NCI-H2081 treated with DMSO at 0.1 percent for 48 hours (cell line): ENCODE data around the gene DENND1A.
"Not testable (repeated sequence)": the region's sequence is repeated elsewhere in the genome, so short reads cannot be mapped to it uniquely, and the experiment has no call there.

ENCODE experiments used
- DNase-seq: peaks from one replicate; lab custom pipeline; 2025; lab: John Stamatoyannopoulos, UW

DENND1A gene

DNA sequence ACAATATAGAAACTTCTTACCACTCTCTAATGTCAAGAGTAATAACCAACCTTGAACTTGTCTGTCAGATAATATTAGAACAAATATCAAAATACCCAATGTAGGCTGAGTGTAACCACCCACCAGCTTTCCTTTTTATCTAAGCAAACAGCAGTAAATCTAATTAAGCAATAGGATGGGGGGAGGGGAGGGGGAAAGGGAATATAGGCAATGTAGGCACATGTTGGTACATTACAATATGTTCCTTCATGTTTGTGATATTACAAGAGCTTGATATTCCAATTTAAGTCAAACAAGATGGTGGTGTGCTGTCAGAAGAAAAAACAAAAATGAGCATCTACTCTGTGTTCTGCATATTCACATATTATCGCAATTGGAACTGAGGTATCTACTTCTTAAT is 158.2 kb downstream of the DENND1A start:
- DNase-seq = no peak

GRCh38 chr9:123769719-123770118 is 160.2 kb downstream of the DENND1A start:
- DNase-seq = no peak

DNA sequence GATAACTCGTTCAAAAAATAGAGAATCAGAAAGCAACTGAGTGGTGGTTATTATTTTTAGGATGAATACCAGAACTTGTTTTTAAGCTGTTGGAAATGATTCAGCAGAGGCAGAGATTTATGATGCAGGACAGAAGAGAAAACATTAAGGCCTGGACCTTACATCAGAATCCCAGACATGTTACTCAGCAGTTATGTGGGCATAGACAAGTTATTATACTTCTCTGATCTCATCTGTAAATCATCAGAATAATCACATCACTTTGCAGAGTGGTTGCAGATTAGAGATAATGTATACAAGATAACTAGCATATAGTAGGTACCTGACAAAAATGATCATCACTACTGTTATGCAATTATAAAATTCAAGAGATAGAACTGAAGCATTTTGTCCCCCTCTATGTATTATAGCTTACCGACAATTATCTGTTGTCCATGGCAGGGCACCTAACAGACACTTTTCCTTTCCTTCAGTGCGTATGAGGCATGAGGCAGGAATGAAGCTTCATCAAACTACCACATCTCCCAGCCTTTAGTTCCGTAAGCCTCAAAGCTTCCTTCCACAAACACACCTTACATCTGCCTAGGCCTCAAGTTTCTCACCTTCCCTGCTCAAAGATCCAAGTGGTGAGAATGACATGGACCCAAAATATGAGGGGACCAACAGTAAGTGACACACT is 165.9 kb downstream of the DENND1A start:
- DNase-seq = no peak

DNA sequence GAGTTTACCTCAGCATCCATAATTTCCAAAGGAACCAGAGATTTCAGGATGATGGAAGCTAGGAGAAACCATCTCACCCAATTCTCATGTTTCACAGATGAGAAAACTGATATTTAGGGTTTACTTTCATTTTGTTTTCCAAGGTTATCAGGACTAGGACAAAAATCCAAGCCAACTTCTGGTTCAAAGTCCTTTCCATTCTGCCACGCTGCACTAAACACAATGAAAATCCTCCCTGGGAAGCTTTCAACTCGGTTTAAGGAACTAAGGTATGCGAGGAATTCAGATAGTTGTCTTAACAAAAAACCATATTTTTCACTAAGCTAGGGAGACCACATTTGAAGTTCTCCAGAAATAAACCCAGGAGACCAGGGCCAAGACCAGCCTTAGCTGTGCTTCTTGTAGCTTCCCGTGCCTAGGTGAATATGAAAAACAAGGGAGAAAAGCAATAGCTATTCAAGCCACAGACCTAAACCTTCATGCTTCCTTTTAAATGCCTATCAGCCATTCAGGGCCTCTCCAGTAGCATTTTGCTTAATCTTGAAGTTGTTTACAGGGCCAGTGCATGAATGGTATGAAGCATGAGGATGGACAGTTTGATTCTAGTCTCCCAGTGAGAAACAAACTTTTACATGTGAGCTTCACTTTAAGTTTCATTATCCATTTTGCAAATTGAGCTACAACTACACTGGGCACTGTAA is 167.9 kb downstream of the DENND1A start:
- DNase-seq = no peak

- DNase-seq = no peak
Measured at GRCh38 chr9:123757960-123758359, 172.0 kb downstream of the DENND1A start.

DNA sequence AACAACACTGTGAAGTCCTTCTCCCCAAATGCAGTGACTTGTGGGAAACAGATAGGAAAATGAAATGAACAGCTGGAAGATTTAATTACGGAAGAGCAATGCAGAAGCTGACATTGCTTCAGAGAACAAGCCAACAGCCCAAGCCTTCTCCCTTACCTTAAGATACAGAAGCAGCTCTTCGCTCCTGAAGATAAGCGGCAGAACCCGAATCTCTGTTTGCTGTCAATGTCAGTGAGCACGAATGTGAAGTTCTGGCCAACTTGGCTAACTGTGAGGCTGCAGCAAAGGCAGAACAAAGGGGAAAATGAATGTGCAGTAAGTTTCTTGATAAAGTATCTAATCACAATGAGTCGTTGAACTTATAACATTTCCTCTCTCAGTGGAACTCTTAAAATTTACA is 172.4 kb downstream of the DENND1A start:
- no peak for DNase-seq

DNA sequence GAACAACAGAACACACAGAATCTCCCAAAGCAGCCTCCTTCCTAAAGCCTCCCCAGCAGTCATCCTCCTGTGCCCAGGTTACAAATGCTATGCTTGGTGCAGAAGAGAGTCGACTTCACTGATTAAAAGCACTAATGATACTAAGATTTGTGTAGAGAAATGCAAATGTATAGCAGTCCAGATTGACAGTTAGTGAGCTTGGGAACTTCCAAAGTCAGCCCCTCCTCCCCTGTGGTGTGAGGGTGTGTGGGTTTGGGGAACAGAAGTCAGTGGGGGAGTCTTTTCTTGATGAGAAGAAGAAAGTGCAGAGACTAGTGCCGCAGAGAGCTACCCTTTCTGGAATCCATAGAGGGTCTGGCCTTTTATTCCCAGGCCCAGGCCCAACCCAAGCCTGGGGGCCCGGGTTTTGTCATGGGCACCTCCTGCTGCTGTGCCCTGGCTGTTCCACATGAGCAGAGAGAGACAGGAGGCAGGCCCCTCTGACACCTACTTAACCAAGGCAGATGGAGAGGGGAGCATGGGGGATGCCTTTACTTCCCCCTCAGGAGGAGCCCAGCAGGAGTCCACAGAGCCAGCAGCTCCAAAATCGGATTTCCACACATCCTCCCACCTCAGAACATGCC is 173.3 kb downstream of the DENND1A start:
- DNase-seq = no peak

- DNase-seq = no peak
Measured at GRCh38 chr9:123753669-123754258, 176.2 kb downstream of the DENND1A start.

DNA sequence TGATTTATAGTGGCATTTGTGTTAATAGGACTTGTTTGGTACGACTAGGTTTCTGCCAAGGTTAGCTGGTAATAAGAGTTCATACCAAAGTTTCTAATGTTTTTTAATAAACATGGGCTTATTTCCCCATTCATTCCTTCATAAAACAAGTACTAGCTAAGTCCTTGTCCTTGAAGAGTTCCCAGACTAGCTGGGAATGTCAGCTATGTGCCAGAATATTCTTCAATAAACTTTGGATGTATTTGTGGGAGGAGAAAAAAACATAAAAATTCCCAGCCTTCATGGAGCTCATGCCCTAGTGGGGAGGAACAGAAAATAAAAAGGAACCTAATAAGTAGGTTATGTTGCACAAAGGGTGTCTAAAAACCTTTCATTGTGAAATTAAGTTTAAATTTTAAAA is 176.9 kb downstream of the DENND1A start:
- DNase-seq = no peak

GRCh38 chr9:123749580-123750202 is 180.2 kb downstream of the DENND1A start:
- no peak for DNase-seq

- no peak for DNase-seq
Measured at GRCh38 chr9:123746765-123747164, 183.2 kb downstream of the DENND1A start.

- no peak for DNase-seq
Measured at GRCh38 chr9:123745933-123746332, 184.0 kb downstream of the DENND1A start.

DNA sequence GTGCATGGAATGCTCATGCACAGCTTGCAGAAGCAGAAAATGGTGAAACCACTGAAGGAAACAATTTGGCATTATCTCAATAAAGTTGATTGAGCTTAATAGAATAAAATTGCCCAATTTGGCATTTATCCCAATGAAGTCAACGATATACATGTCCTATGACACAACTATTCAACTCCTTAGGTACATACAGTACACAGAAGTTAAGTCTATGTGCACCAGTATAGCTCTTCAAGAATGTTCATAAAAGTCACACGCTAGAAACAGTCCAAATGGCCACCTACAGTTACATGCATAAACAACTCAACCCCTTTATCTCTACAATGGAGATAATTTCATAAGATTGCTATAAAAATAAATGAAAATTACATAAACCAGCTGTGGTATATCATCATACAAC is 184.5 kb downstream of the DENND1A start:
- DNase-seq = no peak

GRCh38 chr9:123743737-123744136 is 186.2 kb downstream of the DENND1A start:
- no peak for DNase-seq

DNA sequence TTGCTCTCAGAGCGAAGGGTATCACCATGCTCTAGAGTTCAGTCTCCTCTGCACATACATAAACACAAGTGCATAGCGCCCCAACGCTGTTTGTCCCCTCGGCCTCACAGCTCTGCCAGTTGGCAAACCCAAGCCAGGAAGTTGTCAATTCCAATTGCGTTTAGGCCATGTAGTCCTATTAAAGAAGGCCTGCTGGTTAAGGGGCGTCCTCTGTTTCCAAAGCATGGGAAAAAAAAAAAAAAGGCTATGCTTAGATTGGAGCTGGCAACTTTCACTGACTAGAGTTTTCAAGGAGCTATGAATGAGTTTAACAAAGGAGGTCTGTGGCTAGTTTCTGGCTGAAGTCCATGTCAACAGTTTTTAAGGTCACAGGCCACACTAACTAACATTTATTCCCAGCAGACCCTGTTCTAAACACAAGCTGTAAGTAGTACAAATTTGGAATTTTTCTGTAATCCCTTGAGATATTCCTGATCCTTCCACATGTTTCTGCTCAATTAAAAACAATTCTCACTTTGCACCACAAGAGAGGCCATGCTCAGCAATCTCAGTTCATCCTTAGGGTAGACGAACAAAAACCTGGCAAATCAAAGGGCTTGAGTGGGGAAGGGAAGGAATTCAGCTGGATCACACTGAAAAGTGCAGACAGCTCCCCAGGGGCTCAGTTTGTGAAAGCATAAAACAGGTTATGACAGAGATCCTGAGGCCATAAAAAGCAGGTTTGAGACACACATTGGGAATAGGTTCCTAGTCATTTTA is 187.7 kb downstream of the DENND1A start:
- no peak for DNase-seq

- no peak for DNase-seq
Measured at GRCh38 chr9:123741214-123741613, 188.7 kb downstream of the DENND1A start.

DNA sequence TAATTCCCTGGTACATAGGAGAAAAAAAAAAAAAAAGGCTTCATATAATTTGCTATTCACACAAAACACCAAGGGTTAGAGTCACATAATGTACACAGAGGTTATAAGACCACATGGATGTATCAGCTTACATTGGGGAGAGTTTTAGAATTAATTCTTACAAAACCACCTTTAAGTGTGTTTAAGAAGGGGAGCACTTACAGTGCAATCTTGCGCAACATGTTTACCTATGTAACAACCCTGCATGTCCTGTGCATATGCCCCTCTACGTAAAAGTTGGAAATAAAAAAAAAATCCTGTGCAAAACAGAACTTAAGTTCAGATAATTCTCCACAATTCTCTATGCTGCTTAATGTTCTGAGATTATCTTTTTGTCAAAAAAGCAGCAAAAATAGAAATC is 190.0 kb downstream of the DENND1A start:
- DNase-seq = no peak

- DNase-seq = no peak
Measured at GRCh38 chr9:123739387-123739786, 190.5 kb downstream of the DENND1A start.

GRCh38 chr9:123738648-123739047 is 191.3 kb downstream of the DENND1A start:
- DNase-seq = no peak

DNA sequence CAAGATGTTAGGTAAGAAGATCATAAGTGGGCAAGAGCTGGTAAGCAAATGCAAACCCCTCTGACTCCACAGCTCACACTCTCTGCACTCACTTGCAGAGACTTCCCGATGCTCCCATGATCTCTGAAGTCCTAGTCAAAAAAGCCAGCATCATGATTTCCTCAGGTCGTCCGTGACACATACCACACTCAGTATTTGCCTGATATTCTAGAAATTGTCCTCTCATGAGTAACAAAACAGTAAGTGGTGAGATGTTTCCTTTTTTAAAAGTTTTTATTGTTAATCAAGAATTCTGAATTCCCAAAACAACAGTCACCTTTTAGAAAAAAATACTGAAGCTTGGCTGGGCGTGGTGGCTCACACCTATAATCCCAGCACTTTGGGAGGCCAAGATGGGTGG is 194.6 kb downstream of the DENND1A start:
- no peak for DNase-seq

GRCh38 chr9:123728571-123728970 is 201.4 kb downstream of the DENND1A start:
- DNase-seq = not testable (repeated sequence)

DNA sequence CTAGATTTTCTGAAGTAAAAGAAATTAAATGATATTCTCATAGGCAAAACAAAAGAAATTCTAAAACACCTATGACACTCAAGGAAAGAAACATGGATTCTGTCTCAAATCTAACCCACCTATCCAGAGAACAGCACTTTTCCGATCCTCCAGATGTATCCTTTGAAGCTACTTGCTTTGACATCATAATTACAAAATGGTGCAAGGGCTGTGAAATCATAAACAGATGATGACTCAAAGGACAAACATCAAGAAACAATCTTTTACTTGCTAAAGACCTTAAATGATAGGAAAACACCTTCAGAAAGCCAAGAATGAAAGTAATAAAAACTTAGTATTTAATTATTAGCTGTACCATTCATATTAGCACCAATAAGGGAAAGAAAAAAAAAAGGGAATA is 202.6 kb downstream of the DENND1A start:
- DNase-seq = no peak
